Prostate gland (tissue), 2 donors: Measurements from ENCODE around the gene VTA1. TPM values are rescaled to one million over a fixed set of nuclear protein-coding genes. Genes with fewer than 3 reads are reported as not detected.

Experiments used
- DNase-seq: peaks from one replicate; pipeline ENCODE4 v3.0.0-alpha.2; 2019; ENCODE audit warnings: low spot score
- H3K27ac ChIP-seq, 2 donors: fragments of 200-600 bp; sonication (generic); 2 replicates each; pipeline ENCODE4 v1.5.1; 2017 to 2019
- H3K27me3 ChIP-seq: fragments of 200-600 bp; sonication (generic); replicated peaks from 2 replicates; pipeline ENCODE4 v1.5.1; 2019; ENCODE audit not compliant: insufficient read depth
- H3K36me3 ChIP-seq, 2 donors: fragments of 200-600 bp; sonication (generic); 1 replicate in 1 of 2; 2 replicates in 1 of 2; pipeline versions ENCODE4 v1.5.1 to v1.8.1; 2017 to 2019
- H3K4me1 ChIP-seq: fragments of 200-600 bp; sonication (generic); replicated peaks from 2 replicates; pipeline ENCODE4 v1.5.1; 2019
- H3K4me3 ChIP-seq, 2 donors: fragments of 200-600 bp; sonication (generic); 2 replicates each; pipeline ENCODE4 v1.5.1; 2017 to 2019
- H3K9me3 ChIP-seq: fragments of 200-600 bp; sonication (generic); 2 replicates; pipeline ENCODE4 v1.5.1; 2017
- CTCF ChIP-seq, 4 experiments: fragments of 200-600 bp in 2 of 4; fragments of 450-650 bp in 2 of 4; sonication (generic) in 2 of 4; IDR thresholded peaks; 1 replicate in 3 of 4; 2 replicates in 1 of 4; pipeline ENCODE4 v1.5.1; 2016 to 2019; ENCODE audit warnings: antibody characterized with exemption in 4 of 4, mild to moderate bottlenecking in 2 of 4, moderate library complexity in 2 of 4
- POLR2A ChIP-seq: fragments of 450-650 bp; IDR thresholded peaks from one replicate; pipeline ENCODE4 v1.6.1; 2016; ENCODE audit warnings: antibody characterized with exemption, mild to moderate bottlenecking
- POLR2AphosphoS5 ChIP-seq: sonication (generic); formaldehyde crosslinking; IDR thresholded peaks from one replicate; pipeline ENCODE4 v1.6.1; 2017; ENCODE audit warnings: antibody characterized with exemption
- WGBS: methylation state at CpG from one replicate; pipeline ENCODE4 v1.1.5; 2018; 5-methylcytosine and 5-hydroxymethylcytosine counted together
- intact Hi-C: fragments of 100-400 bp; cut with DNase I; formaldehyde crosslinking; loops from one replicate; pipeline ENCODE4 v1.14.2; 2022
- total RNA-seq, 2 donors: library from RNA; depleted of rRNA; stranded (reverse); fragments of >200 nt; gene quantifications; one replicate each; pipeline ENCODE4 v1.1.0, GENCODE V29; 2016

Gene VTA1
- total RNA-seq, 2 donors from 2014 or later: 38.5 to 44.7 TPM

GRCh38 chr6:142167071-142167470 is 20.0 kb downstream of the VTA1 start:
- no peaks in the 10 kb centered on the region for H3K36me3 ChIP-seq
- no peak overlapping the region for H3K27ac ChIP-seq
- DNase-seq: no peak
- no peaks in the 10 kb centered on the region for H3K9me3 ChIP-seq
- WGBS: 83% methylated on average over 3 of the region's 3 CpGs
- no peaks in the 10 kb centered on the region for H3K27me3 ChIP-seq
- no peak overlapping the region for H3K4me3 ChIP-seq
- no peaks in the 10 kb centered on the region for H3K4me1 ChIP-seq
- intact Hi-C loops: no loop called here
- no peak for TF ChIP-seq POLR2A

- Histone ChIP-seq H3K4me1 (no peaks in the 10 kb centered on the region), H3K36me3 (no peaks in the 10 kb centered on the region), H3K27me3 (no peaks in the 10 kb centered on the region), H3K27ac (no peak overlapping the region), H3K9me3 (no peaks in the 10 kb centered on the region), H3K4me3 (no peak overlapping the region)
- TF ChIP-seq CTCF (IDR thresholded peaks at IDR 0.05): no peak
- TF ChIP-seq POLR2A: no peak
- no peak for TF ChIP-seq POLR2AphosphoS5
- WGBS: 66% methylated on average over 2 of the region's 2 CpGs
- DNase-seq: no peak
- intact Hi-C loops: no loop called here
These were observed 20.4 kb downstream of the VTA1 start for GRCh38 chr6:142167486-142167885.

- no peak overlapping the region for H3K27ac ChIP-seq
- no peaks in the 10 kb centered on the region for H3K4me1 ChIP-seq
- intact Hi-C loops: no loop called here
- H3K27me3 ChIP-seq: no peaks in the 10 kb centered on the region
- no peak for TF ChIP-seq POLR2AphosphoS5
- no peak for TF ChIP-seq POLR2A
- no peak for TF ChIP-seq CTCF (IDR thresholded peaks at IDR 0.05)
- H3K4me3 ChIP-seq: no peak overlapping the region
- H3K9me3 ChIP-seq: no peaks in the 10 kb centered on the region
- DNase-seq: no peak
- H3K36me3 ChIP-seq: no peaks in the 10 kb centered on the region
These were observed 24.3 kb downstream of the VTA1 start for GRCh38 chr6:142171351-142171750.

- H3K9me3 ChIP-seq: no peaks in the 10 kb centered on the region
- no peaks in the 10 kb centered on the region for H3K4me1 ChIP-seq
- H3K27ac ChIP-seq: no peak overlapping the region
- no peak overlapping the region for H3K4me3 ChIP-seq
- no peak for DNase-seq
- TF ChIP-seq POLR2AphosphoS5: no peak
- TF ChIP-seq POLR2A: no peak
- TF ChIP-seq CTCF (IDR thresholded peaks at IDR 0.05): no peak
- no peaks in the 10 kb centered on the region for H3K36me3 ChIP-seq
- intact Hi-C loops: no loop called here
- no peaks in the 10 kb centered on the region for H3K27me3 ChIP-seq
These were observed 25.7 kb downstream of the VTA1 start for GRCh38 chr6:142172758-142173157.

GRCh38 chr6:142173980-142174379 is 26.9 kb downstream of the VTA1 start:
- H3K36me3 ChIP-seq: no peaks in the 10 kb centered on the region
- no peaks in the 10 kb centered on the region for H3K27me3 ChIP-seq
- intact Hi-C loops: no loop called here
- WGBS: 95% methylated on average over 3 of the region's 3 CpGs
- no peak for DNase-seq
- no peak overlapping the region for H3K27ac ChIP-seq
- TF ChIP-seq CTCF (IDR thresholded peaks at IDR 0.05) (no peak), POLR2AphosphoS5 (no peak)
- H3K9me3 ChIP-seq: no peaks in the 10 kb centered on the region
- H3K4me3 ChIP-seq: no peak overlapping the region
- H3K4me1 ChIP-seq: no peaks in the 10 kb centered on the region
